Measurements from ENCODE around the gene VENTX.

DNA sequence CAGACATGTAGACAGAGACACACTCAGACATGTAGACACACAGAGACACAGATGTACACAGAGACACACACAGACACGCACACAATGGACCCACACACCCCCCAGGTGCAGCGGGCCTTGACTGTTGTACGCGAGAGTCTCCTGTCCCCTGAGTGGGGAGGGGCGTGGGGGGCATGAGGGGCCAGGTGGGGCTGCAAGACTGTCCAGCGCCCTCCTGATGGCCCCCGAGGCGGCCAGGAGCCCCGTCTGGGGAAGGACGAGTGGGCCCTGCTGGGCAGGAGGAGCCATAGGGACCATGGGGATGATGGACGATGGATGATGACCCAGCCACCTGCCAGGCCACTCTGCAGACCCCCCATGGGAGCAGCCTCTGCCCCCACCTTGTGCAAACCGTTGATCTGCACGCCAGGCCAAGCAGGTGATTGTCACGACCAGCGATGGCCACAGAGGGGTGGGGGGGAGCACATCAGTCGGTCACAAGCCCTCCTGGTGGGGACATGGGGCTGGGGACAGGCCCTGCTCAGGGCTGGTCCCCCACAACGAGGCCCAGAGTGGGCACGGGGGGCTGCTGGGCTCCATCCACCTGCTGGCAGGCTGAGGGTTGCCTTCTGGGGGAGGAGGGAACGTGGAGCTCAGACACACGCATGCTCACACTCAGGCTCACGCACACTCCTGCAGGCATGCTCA lies 11.6 kb downstream of the VENTX start:
- TF ChIP-seq, protein P1, sequence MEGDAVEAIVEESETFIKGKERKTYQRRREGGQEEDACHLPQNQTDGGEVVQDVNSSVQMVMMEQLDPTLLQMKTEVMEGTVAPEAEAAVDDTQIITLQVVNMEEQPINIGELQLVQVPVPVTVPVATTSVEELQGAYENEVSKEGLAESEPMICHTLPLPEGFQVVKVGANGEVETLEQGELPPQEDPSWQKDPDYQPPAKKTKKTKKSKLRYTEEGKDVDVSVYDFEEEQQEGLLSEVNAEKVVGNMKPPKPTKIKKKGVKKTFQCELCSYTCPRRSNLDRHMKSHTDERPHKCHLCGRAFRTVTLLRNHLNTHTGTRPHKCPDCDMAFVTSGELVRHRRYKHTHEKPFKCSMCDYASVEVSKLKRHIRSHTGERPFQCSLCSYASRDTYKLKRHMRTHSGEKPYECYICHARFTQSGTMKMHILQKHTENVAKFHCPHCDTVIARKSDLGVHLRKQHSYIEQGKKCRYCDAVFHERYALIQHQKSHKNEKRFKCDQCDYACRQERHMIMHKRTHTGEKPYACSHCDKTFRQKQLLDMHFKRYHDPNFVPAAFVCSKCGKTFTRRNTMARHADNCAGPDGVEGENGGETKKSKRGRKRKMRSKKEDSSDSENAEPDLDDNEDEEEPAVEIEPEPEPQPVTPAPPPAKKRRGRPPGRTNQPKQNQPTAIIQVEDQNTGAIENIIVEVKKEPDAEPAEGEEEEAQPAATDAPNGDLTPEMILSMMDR (IDR thresholded peaks at IDR 0.05) = no peak
- TF ChIP-seq POLR2A (IDR thresholded peaks at IDR 0.05) = no peak

Data from body of pancreas (tissue), 4 donors.